ENCODE data around the gene LRRC4C.

GRCh38 chr11:40388097-40388818, 1071.2 kb downstream of the LRRC4C start:
- TF ChIP-seq EZH2 (IDR thresholded peaks at IDR 0.05) = no peak
- TF ChIP-seq CTCF (IDR thresholded peaks at IDR 0.05) = no peak
- no peak for TF ChIP-seq EZH2phosphoT487 (IDR thresholded peaks at IDR 0.05)
